ENCODE measurements around the gene TMEM115.

The TMEM115 gene

GRCh38 chr3:50371133-50371685 lies 11.9 kb upstream of the TMEM115 start:
- POLR2A ChIA-PET = interaction anchor here (1.0 kb wide), 1 partner anchor 52 kb away, joined by 3 read pairs; no protein-coding TSS in a partner anchor
- CTCF ChIA-PET = no interaction called here
- DNase-seq (ENCODE audit: extremely low spot score) = no peak
- TF ChIP-seq CTCF (IDR thresholded peaks at IDR 0.05; ENCODE audit: control extremely low read depth, extremely low read depth, low read depth, missing control alignments) = no peak

GRCh38 chr3:50370594-50370993 lies 11.3 kb upstream of the TMEM115 start:
- no peak for DNase-seq (ENCODE audit: extremely low spot score)
- ChIA-PET POLR2A (interaction anchor here (1.0 kb wide), 1 partner anchor 53 kb away, joined by 3 read pairs; no protein-coding TSS in a partner anchor), CTCF (interaction anchor here (0.7 kb wide), 1 partner anchor 172 kb away, joined by 5 read pairs; no protein-coding TSS in a partner anchor)
- peak; percentile 0 for TF ChIP-seq CTCF (IDR thresholded peaks at IDR 0.05; ENCODE audit: control extremely low read depth, extremely low read depth, low read depth, missing control alignments)

- TF ChIP-seq CTCF (IDR thresholded peaks at IDR 0.05; ENCODE audit: control extremely low read depth, extremely low read depth, low read depth, missing control alignments) = no peak
- CTCF ChIA-PET = interaction anchor here (0.6 kb wide), 1 partner anchor 9 kb away, joined by 3 read pairs; the partner anchor contains the start of gene TMEM115
- POLR2A ChIA-PET = no interaction called here
- no peak for DNase-seq (ENCODE audit: extremely low spot score)
These were observed 9.8 kb upstream of the TMEM115 start for GRCh38 chr3:50369012-50369670.

DNA sequence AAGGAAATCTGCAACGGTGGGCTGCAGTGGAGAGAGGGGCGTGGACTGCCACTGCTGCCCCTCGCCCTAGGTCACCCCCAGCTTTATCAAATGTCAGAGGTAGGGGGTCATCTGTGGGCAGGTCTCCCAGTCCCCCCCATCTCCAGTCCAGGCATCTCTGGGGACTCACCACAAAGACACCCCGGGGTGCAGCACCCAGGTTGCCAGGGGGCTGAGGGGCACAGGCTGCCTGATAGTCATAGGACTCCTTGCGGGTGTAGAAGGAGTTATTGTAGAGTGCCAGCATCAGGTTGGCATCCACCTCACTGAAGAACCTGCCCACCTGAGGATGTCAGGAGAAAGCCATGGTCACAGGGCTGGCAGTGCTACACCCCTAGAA lies 6.5 kb upstream of the TMEM115 start:
- POLR2A ChIA-PET = no interaction called here
- CTCF ChIA-PET = interaction anchor here (0.6 to 1.4 kb wide), 2 partner anchors 174 to 177 kb away, joined by 3 to 8 read pairs; no protein-coding TSS in a partner anchor
- DNase-seq (ENCODE audit: extremely low spot score) = no peak
- TF ChIP-seq CTCF (IDR thresholded peaks at IDR 0.05; ENCODE audit: control extremely low read depth, extremely low read depth, low read depth, missing control alignments) = no peak

GRCh38 chr3:50365080-50365841 lies 5.9 kb upstream of the TMEM115 start:
- DNase-seq (ENCODE audit: extremely low spot score) = peak; percentile 96
- ChIA-PET CTCF (interaction anchor here (0.6 to 1.4 kb wide), 2 partner anchors 173 to 177 kb away, joined by 3 to 8 read pairs; no protein-coding TSS in a partner anchor), POLR2A (no interaction called here)
- TF ChIP-seq CTCF (IDR thresholded peaks at IDR 0.05; ENCODE audit: control extremely low read depth, extremely low read depth, low read depth, missing control alignments) = peak; percentile 5

GRCh38 chr3:50364573-50365079 lies 5.3 kb upstream of the TMEM115 start:
- ChIA-PET CTCF (interaction anchor here (1.4 to 1.9 kb wide), 2 partner anchors 16 to 178 kb away, joined by 8 to 10 read pairs; partner anchors contain the start of genes CYB561D2 and NPRL2), POLR2A (no interaction called here)
- TF ChIP-seq CTCF (IDR thresholded peaks at IDR 0.05; ENCODE audit: control extremely low read depth, extremely low read depth, low read depth, missing control alignments) = no peak
- DNase-seq (ENCODE audit: extremely low spot score) = no peak

Data from GM10248 (cell line).